ENCODE results near the gene HERC6.

Gene HERC6

DNA sequence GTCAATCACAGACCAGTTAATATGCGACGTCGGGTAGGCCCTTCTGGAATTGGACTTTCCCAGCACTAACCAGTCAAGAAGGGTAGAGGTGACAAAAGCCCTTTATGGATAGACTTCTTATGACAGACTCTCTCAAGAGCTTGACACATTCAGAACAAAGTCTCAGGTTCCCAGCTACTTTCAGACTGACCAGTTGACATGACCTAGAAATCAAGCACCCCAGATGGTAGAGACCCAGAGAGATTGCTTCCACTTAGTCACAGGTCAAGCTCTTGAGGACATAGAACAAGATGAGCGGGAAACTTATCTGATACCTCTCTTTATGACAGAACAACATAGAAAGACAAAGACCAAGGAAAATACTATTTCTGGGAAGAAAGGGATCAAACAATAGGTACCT lies 21.4 kb upstream of the HERC6 start:
- H3K4me1 ChIP-seq (ENCODE audit: control insufficient read depth, insufficient read depth, low read length): no peaks in the 10 kb centered on the region
- H3K27ac ChIP-seq (ENCODE audit: extremely low read depth, low read depth, low read length): no peak overlapping the region
- ChIA-PET POLR2A (no interaction called here), CTCF (no interaction called here)
- no peaks in the 10 kb centered on the region for H3K9me3 ChIP-seq (ENCODE audit: control insufficient read depth, insufficient read depth, low read depth, low read length)
- no peak overlapping the region for H3K4me3 ChIP-seq (ENCODE audit: low read depth, low read length)
- H3K36me3 ChIP-seq (ENCODE audit: control insufficient read depth in 2 of 2, insufficient read depth in 1 of 2, low read length in 2 of 2): no peaks in the 10 kb centered on the region
- TF ChIP-seq ATF2 (tag by site-specific recombination; IDR thresholded peaks at IDR 0.05; ENCODE audit: low read depth): no peak
- no peak for TF ChIP-seq GLI4 (tag by site-specific recombination; IDR thresholded peaks at IDR 0.05)
- TF ChIP-seq ZFHX2 (tag by site-specific recombination; conservative IDR thresholded peaks at IDR 0.05): no peak
- no peak for TF ChIP-seq ZNF221 (tag by site-specific recombination; IDR thresholded peaks at IDR 0.05; ENCODE audit: borderline replicate concordance)
- no peak for TF ChIP-seq KLF1 (tag by site-specific recombination; IDR thresholded peaks at IDR 0.05)
- TF ChIP-seq PRDM1 (tag by site-specific recombination; IDR thresholded peaks at IDR 0.05): no peak
- TF ChIP-seq ZNF585B (tag by site-specific recombination; IDR thresholded peaks at IDR 0.05): no peak
- no peak for TF ChIP-seq ZNF555 (tag by site-specific recombination; conservative IDR thresholded peaks at IDR 0.05)
- TF ChIP-seq ZNF184 (tag by site-specific recombination; IDR thresholded peaks at IDR 0.05): no peak
- no peak for TF ChIP-seq ZNF10 (tag by site-specific recombination; IDR thresholded peaks at IDR 0.05)
- TF ChIP-seq ZIC2 (tag by site-specific recombination; IDR thresholded peaks at IDR 0.05): no peak
- TF ChIP-seq, protein P1, sequence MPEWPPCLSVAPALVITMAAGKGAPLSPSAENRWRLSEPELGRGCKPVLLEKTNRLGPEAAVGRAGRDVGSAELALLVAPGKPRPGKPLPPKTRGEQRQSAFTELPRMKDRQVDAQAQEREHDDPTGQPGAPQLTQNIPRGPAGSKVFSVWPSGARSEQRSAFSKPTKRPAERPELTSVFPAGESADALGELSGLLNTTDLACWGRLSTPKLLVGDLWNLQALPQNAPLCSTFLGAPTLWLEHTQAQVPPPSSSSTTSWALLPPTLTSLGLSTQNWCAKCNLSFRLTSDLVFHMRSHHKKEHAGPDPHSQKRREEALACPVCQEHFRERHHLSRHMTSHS (tag by site-specific recombination; IDR thresholded peaks at IDR 0.05): no peak
- TF ChIP-seq FEZF1 (tag by site-specific recombination; IDR thresholded peaks at IDR 0.05): no peak
- no peak for TF ChIP-seq SALL2 (tag by site-specific recombination; IDR thresholded peaks at IDR 0.05; ENCODE audit: borderline replicate concordance)
- no peak for TF ChIP-seq TRIM28 (IDR thresholded peaks at IDR 0.05; ENCODE audit: borderline replicate concordance, low read length)
- no peak for TF ChIP-seq HOXC10 (CRISPR knock-in tag; IDR thresholded peaks at IDR 0.05)

GRCh38 chr4:88359558-88359957 lies 19.1 kb upstream of the HERC6 start:
- no peaks in the 10 kb centered on the region for H3K36me3 ChIP-seq (ENCODE audit: control insufficient read depth in 2 of 2, insufficient read depth in 1 of 2, low read length in 2 of 2)
- ChIA-PET CTCF (no interaction called here), POLR2A (no interaction called here)
- H3K27ac ChIP-seq (ENCODE audit: extremely low read depth, low read depth, low read length): no peak overlapping the region
- H3K9me3 ChIP-seq (ENCODE audit: control insufficient read depth, insufficient read depth, low read depth, low read length): no peaks in the 10 kb centered on the region
- no peak overlapping the region for H3K4me3 ChIP-seq (ENCODE audit: low read depth, low read length)
- H3K4me1 ChIP-seq (ENCODE audit: control insufficient read depth, insufficient read depth, low read length): no peaks in the 10 kb centered on the region
- TF ChIP-seq ZNF121 (tag by site-specific recombination; IDR thresholded peaks at IDR 0.05) (no peak), ZNF16 (tag by site-specific recombination; IDR thresholded peaks at IDR 0.05; ENCODE audit: low read depth) (no peak), ZNF211 (tag by site-specific recombination; IDR thresholded peaks at IDR 0.05; ENCODE audit: low read depth) (no peak), ZFP41 (tag by site-specific recombination; IDR thresholded peaks at IDR 0.05; ENCODE audit: borderline replicate concordance) (no peak), ZNF175 (tag by site-specific recombination; IDR thresholded peaks at IDR 0.05) (no peak), ZBTB7A (tag by site-specific recombination; IDR thresholded peaks at IDR 0.05; ENCODE audit: low read depth) (no peak), TCF7L2 (IDR thresholded peaks at IDR 0.05; ENCODE audit: borderline replicate concordance, low read depth, low read length) (no peak), ZNF548 (tag by site-specific recombination; IDR thresholded peaks at IDR 0.05) (no peak), KLF10 (tag by site-specific recombination; IDR thresholded peaks at IDR 0.05) (no peak), IKZF3 (tag by site-specific recombination; IDR thresholded peaks at IDR 0.05) (no peak), ZNF391 (tag by site-specific recombination; IDR thresholded peaks at IDR 0.05; ENCODE audit: borderline replicate concordance, low read depth) (no peak), ZNF24 (tag by site-specific recombination; IDR thresholded peaks at IDR 0.05) (no peak), GLIS2 (tag by site-specific recombination; IDR thresholded peaks at IDR 0.05) (no peak), ZNF202 (tag by site-specific recombination; IDR thresholded peaks at IDR 0.05; ENCODE audit: borderline replicate concordance) (no peak), ZNF785 (tag by site-specific recombination; IDR thresholded peaks at IDR 0.05) (no peak)
- TF ChIP-seq, protein P2, sequence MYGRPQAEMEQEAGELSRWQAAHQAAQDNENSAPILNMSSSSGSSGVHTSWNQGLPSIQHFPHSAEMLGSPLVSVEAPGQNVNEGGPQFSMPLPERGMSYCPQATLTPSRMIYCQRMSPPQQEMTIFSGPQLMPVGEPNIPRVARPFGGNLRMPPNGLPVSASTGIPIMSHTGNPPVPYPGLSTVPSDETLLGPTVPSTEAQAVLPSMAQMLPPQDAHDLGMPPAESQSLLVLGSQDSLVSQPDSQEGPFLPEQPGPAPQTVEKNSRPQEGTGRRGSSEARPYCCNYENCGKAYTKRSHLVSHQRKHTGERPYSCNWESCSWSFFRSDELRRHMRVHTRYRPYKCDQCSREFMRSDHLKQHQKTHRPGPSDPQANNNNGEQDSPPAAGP (tag by site-specific recombination; IDR thresholded peaks at IDR 0.05): no peak

Measured in HEK293 (cell line).